GM12873 (cell line): ENCODE measurements around the gene TMEM87A.

Experiments used
- CTCF ChIP-seq: IDR thresholded peaks from 2 replicates; pipeline ENCODE4 v1.5.1; 2012; ENCODE audit warnings: low read depth, mild to moderate bottlenecking, moderate library complexity, low read length, control low read depth; ENCODE audit not compliant: insufficient read depth; ENCODE audit errors: missing control alignments

TMEM87A gene

DNA sequence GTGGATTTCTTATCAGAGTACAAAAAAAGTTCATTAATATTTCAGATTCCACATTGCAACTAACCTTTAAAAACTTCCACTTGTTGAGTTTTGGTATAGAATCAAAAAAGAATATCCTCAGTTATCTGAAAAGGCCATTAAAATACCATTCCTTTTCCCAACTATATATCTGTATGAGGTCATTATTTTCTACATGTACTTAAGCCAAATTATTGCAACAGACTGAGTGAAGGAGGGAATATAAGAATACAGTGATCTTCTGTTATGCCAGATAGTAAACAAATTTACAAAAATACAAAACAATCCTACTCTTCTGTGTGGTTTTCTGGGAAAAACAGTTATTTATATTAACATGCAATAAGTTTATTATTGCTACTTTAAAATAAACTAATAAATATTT, 5.9 kb downstream of the TMEM87A start:
- no peak for TF ChIP-seq CTCF

GRCh38 chr15:42264795-42265194, 8.4 kb downstream of the TMEM87A start:
- no peak for TF ChIP-seq CTCF

DNA sequence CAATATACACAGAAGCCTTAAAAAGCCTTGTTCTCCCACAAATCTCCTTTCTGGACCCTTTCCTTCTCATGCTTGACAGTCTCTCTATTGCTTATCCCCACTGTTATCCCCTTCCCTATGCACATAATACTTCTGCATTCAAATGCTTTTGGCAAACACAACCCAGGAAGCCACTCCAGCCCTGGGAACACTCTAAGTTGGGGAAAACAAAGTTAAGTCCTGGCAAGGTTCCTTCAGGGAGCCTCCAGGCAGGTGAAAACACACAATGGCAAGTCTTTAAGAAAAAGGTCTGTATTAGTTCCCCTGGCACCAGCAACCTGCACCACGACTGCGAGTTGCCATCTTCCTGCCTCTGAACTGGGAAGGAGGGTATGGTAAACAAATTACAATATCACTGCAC, 19.9 kb downstream of the TMEM87A start:
- no peak for TF ChIP-seq CTCF

DNA sequence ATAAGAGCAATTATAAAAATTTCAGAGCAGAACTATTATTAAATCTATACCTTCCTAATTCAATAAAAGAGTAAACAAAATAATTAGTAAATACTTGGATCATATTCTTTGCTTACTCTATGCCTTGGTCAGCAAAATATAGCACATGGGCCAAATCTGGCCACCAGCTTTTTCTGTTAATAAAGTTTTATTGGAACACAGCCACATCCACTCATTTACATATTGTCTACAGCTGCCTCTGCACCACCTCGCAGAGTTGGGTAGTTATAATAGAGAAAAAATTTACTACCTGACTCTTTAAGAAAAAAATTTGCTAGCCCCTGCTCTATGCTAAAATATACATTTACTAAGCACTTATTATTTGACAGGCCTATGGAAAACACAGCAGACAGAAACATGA, 32.4 kb downstream of the TMEM87A start:
- TF ChIP-seq CTCF, result no peak

- TF ChIP-seq CTCF, result no peak
Observed at GRCh38 chr15:42239528-42240182, 33.6 kb downstream of the TMEM87A start.

DNA sequence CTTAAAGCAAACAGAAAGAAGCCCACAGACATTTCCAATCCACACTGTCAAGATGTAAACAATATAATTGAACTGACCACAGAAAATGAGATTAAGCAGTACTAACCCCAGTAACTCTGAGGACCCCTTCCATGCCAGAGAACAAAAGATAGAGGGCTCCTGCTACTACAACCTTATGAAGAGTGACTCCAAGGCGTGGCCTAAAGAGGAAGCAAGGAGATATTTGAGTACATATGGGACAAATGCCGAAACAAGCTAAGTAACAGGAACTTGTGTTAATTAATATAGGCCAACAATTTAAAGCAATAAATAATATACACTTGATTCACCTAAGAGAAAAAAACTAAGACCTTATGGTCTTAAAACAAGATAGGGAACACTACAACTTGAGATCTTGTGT, 40.1 kb downstream of the TMEM87A start:
- no peak for TF ChIP-seq CTCF

- no peak for TF ChIP-seq CTCF
Observed at GRCh38 chr15:42232606-42233005, 40.6 kb downstream of the TMEM87A start.
